Measurements from ENCODE around the gene INPP5A. TPM values are rescaled to one million over a fixed set of nuclear protein-coding genes. Genes with fewer than 3 reads are reported as not detected.

The INPP5A gene
- total and polyA plus RNA-seq, 10 of the 15 experiments (the other 5 are each of a cell fraction or from before 2014, with no cell fraction given), result 0.52 to 15.0 (median 6.3) TPM

DNA sequence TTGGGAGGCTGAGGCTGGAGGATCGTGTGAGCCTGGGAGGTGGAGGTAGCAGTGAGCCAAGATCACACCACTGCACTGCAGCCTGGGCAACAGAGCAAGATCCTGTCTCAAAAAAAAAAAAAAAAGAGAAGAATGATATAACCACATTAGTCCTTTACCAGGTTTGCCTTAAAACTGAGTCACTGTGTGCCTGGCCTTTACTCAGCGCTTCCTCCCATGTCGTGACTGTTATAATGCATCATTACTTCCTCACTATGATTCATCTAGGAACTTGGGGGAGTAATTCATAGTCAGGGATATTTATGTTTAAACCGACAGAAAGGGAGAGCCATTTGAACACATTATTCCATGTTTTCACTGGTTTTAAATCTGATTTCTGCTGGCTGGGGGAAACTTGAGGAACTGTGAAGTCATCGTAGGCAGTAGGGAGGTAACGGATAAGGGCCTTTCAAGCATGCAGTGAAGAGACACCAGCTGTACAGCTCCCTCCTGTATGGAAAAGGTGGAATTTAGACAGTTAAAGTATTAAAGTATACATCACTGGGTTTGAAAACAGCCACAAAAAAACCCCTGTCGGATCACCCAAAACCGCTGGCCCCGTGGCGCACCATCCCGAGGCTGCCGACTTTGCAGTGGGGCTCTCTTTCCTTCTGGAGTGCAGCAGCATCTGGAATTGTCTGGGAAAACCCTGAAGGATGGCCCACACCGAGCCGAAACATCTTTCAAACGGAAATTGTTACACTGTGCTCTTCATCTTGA is 128.5 kb downstream of the INPP5A start (continued):
- TF ChIP-seq, protein P1, sequence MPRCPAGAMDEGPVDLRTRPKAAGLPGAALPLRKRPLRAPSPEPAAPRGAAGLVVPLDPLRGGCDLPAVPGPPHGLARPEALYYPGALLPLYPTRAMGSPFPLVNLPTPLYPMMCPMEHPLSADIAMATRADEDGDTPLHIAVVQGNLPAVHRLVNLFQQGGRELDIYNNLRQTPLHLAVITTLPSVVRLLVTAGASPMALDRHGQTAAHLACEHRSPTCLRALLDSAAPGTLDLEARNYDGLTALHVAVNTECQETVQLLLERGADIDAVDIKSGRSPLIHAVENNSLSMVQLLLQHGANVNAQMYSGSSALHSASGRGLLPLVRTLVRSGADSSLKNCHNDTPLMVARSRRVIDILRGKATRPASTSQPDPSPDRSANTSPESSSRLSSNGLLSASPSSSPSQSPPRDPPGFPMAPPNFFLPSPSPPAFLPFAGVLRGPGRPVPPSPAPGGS (IDR thresholded peaks at IDR 0.05; ENCODE audit: borderline replicate concordance, insufficient read depth, low read depth, low read length, poor library complexity, severe bottlenecking), result peak; percentile 19
- TF ChIP-seq EED (IDR thresholded peaks at IDR 0.05; ENCODE audit: low read depth), result no peak
- TF ChIP-seq, protein P2, sequence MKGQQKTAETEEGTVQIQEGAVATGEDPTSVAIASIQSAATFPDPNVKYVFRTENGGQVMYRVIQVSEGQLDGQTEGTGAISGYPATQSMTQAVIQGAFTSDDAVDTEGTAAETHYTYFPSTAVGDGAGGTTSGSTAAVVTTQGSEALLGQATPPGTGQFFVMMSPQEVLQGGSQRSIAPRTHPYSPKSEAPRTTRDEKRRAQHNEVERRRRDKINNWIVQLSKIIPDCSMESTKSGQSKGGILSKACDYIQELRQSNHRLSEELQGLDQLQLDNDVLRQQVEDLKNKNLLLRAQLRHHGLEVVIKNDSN (IDR thresholded peaks at IDR 0.05; ENCODE audit: borderline replicate concordance, extremely low read length, insufficient read depth, low read depth, low read length), result no peak
- TF ChIP-seq SREBF2 (IDR thresholded peaks at IDR 0.05; ENCODE audit: low read length), result no peak

DNA sequence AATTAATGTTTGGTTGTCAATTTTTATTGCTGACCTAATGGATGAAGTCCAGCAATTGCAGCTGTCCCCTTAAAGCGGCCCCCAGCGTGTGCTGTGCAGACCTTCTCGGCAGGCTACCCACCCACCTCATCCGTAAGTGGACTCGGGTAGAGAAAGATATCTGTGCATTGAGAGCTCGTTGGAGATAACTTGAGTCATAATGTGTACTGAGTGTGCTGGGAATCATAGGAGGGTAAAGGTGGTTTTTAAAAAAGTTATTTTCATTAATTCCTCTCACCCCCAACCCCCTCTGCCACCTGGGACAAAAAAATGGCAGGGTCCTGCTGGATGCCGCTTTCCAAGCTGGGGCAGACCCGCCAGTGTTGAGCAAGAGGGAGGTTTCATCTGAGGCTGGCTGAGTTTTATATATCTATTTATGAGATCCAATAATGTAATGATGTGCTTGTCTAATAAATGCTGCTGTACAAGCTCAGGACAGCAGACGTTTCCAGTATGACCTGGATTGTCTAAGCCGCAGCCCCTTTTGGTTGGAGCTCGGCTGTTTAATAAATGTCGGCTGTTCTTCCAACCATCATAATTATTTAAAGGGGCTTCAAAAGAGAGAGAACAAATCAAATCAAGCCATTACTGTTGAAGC is 129.2 kb downstream of the INPP5A start:
- no peak overlapping the region for H3K4me2 ChIP-seq (ENCODE audit: control insufficient read depth, insufficient read depth)
- H3K4me3 ChIP-seq, result no peak overlapping the region
- in situ Hi-C loops (cut with MboI) (no loop called here), intact Hi-C loops (cut with micrococcal nuclease; ENCODE audit: unreplicated experiment) (no loop called here)
- no peaks in the 10 kb centered on the region for H3K4me1 ChIP-seq (ENCODE audit: control insufficient read depth, insufficient read depth, low read length)
- no peak overlapping the region for H3K27ac ChIP-seq (ENCODE audit: control insufficient read depth, insufficient read depth)
- H3K27me3 ChIP-seq (replicated peaks in 1 of 2; ENCODE audit: control insufficient read depth in 2 of 2, insufficient read depth in 2 of 2, low read length in 1 of 2), result no peaks in the 10 kb centered on the region
- H3K79me2 ChIP-seq (ENCODE audit: control insufficient read depth, insufficient read depth, low read length), result no peaks in the 10 kb centered on the region
- no peak overlapping the region for H2AFZ ChIP-seq (ENCODE audit: control insufficient read depth, low read depth, low read length)
- no TSS peak for BruUV-seq (replicated peaks)
- DNase-seq (ENCODE audit: low read depth, low spot score), result no peak
- no peaks in the 10 kb centered on the region; a peak in 1 of 4 replicates for H3K36me3 ChIP-seq (ENCODE audit: control insufficient read depth in 2 of 2, insufficient read depth in 2 of 2, low read length in 1 of 2)
- CTCF ChIA-PET, result no interaction called here
- FAIRE-seq, result no peak
- RAD21 ChIA-PET (ENCODE audit: unreplicated experiment), result no interaction called here
- H3K9ac ChIP-seq (ENCODE audit: control insufficient read depth, insufficient read depth, low read length), result no peak overlapping the region
- WGBS (ENCODE audit: insufficient coverage, insufficient replicate concordance, low lambda C conversion rate, missing lambda C conversion rate), result 81% methylated on average over 12 of the region's 12 CpGs
- H4K20me1 ChIP-seq (ENCODE audit: control insufficient read depth, insufficient read depth), result no peaks in the 10 kb centered on the region
- SMC1A ChIA-PET (ENCODE audit: uncharacterized antibody, unreplicated experiment), result no interaction called here
- ATAC-seq, result no peak
- no peaks in the 10 kb centered on the region for H3K9me3 ChIP-seq (replicated peaks; ENCODE audit: control insufficient read depth, insufficient read depth, low read length)
- POLR2A ChIA-PET, result no interaction called here
- TF ChIP-seq CHD4 (IDR thresholded peaks at IDR 0.05) (no peak), EZH2 (IDR thresholded peaks at IDR 0.05; ENCODE audit: borderline replicate concordance, control insufficient read depth, low read depth, low read length) (no peak), IRF4 (IDR thresholded peaks at IDR 0.05; ENCODE audit: low read depth, low read length) (no peak), LARP7 (IDR thresholded peaks at IDR 0.05) (no peak), KAT2A (conservative IDR thresholded peaks at IDR 0.05; ENCODE audit: control insufficient read depth, low read depth, low read length) (no peak), SRF (IDR thresholded peaks at IDR 0.05; ENCODE audit: low read depth in 2 of 2, low read length in 2 of 2) (no peak), TBL1XR1 (IDR thresholded peaks at IDR 0.05; ENCODE audit: low read depth, low read length) (no peak), STAT1 (conservative IDR thresholded peaks at IDR 0.05) (no peak), NFYA (IDR thresholded peaks at IDR 0.05; ENCODE audit: borderline replicate concordance, low read depth, low read length) (no peak)
- TF ChIP-seq, protein P3, sequence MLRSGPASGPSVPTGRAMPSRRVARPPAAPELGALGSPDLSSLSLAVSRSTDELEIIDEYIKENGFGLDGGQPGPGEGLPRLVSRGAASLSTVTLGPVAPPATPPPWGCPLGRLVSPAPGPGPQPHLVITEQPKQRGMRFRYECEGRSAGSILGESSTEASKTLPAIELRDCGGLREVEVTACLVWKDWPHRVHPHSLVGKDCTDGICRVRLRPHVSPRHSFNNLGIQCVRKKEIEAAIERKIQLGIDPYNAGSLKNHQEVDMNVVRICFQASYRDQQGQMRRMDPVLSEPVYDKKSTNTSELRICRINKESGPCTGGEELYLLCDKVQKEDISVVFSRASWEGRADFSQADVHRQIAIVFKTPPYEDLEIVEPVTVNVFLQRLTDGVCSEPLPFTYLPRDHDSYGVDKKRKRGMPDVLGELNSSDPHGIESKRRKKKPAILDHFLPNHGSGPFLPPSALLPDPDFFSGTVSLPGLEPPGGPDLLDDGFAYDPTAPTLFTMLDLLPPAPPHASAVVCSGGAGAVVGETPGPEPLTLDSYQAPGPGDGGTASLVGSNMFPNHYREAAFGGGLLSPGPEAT (IDR thresholded peaks at IDR 0.05; ENCODE audit: low read depth), result no peak
- TF ChIP-seq, protein P2 (IDR thresholded peaks at IDR 0.05; ENCODE audit: borderline replicate concordance, extremely low read length, insufficient read depth, low read depth, low read length), result no peak

Measured in GM12878 (cell line).